H9 (cell line): Measurements from ENCODE around the gene SORCS2. TPM values are rescaled to one million over a fixed set of nuclear protein-coding genes. Genes with fewer than 3 reads are reported as not detected.

ENCODE experiments used
- DNase-seq: peaks from one replicate; pipeline ENCODE4 v3.0.0-alpha.2; 2017
- H2AFZ ChIP-seq: one replicate; pipeline ENCODE4 v1.6.1; 2013; ENCODE audit warnings: mild to moderate bottlenecking, low read length, control low read depth, moderate library complexity
- H2AK5ac ChIP-seq: 2 replicates; pipeline ENCODE4 v1.6.1; 2013; ENCODE audit warnings: low read length, control low read depth, mixed read lengths; ENCODE audit not compliant: insufficient read length
- H2BK120ac ChIP-seq: one replicate; pipeline ENCODE4 v1.6.1; 2013; ENCODE audit warnings: low read depth, mild to moderate bottlenecking, low read length, control low read depth, inconsistent platforms; ENCODE audit not compliant: poor library complexity, severe bottlenecking
- H2BK12ac ChIP-seq: 2 replicates; pipeline ENCODE4 v1.6.1; 2013; ENCODE audit warnings: low read length, control low read depth, mixed read lengths, low read depth; ENCODE audit not compliant: insufficient read length
- H2BK15ac ChIP-seq: 2 replicates; pipeline ENCODE4 v1.6.1; 2013; ENCODE audit warnings: low read depth, low read length, control low read depth
- H2BK20ac ChIP-seq: one replicate; pipeline ENCODE4 v1.6.1; 2013; ENCODE audit warnings: low read depth, mild to moderate bottlenecking, low read length, control low read depth, inconsistent platforms; ENCODE audit not compliant: poor library complexity, severe bottlenecking
- H2BK5ac ChIP-seq: 2 replicates; pipeline ENCODE4 v1.6.1; 2013; ENCODE audit warnings: low read length, control low read depth, mixed read lengths; ENCODE audit not compliant: insufficient read length
- H3K14ac ChIP-seq: 2 replicates; pipeline ENCODE4 v1.6.1; 2013; ENCODE audit warnings: low read length, control low read depth; ENCODE audit not compliant: insufficient read depth
- H3K18ac ChIP-seq: 2 replicates; pipeline ENCODE4 v1.6.1; 2013; ENCODE audit warnings: low read depth, mild to moderate bottlenecking, mixed read lengths, low read length, control low read depth; ENCODE audit not compliant: insufficient read length
- H3K23ac ChIP-seq: 2 replicates; pipeline ENCODE4 v1.6.1; 2013; ENCODE audit warnings: low read length, control low read depth, mixed read lengths, low read depth; ENCODE audit not compliant: insufficient read length
- H3K23me2 ChIP-seq: 2 replicates; pipeline ENCODE4 v1.6.1; 2013; ENCODE audit warnings: low read depth, mild to moderate bottlenecking, mixed read lengths, low read length, control low read depth; ENCODE audit not compliant: insufficient read length, poor library complexity, severe bottlenecking
- H3K27ac ChIP-seq: 2 replicates; pipeline ENCODE4 v1.5.1; 2013; ENCODE audit warnings: low read length, control low read depth, mixed read lengths, low read depth; ENCODE audit not compliant: insufficient read length
- H3K27me3 ChIP-seq: 2 replicates; pipeline ENCODE4 v1.6.1; 2013; ENCODE audit warnings: low read length, control low read depth, inconsistent platforms; ENCODE audit not compliant: insufficient read depth
- H3K4ac ChIP-seq: 2 replicates; pipeline ENCODE4 v1.6.1; 2013; ENCODE audit warnings: low read depth, mild to moderate bottlenecking, control low read depth, inconsistent platforms, low read length, moderate library complexity
- H3K4me1 ChIP-seq: 2 replicates; pipeline ENCODE4 v1.6.1; 2013; ENCODE audit warnings: low read length, control low read depth, inconsistent platforms; ENCODE audit not compliant: insufficient read depth
- H3K4me2 ChIP-seq: 2 replicates; pipeline ENCODE4 v1.6.1; 2013; ENCODE audit warnings: low read length, control low read depth, mixed read lengths; ENCODE audit not compliant: insufficient read length, insufficient read depth
- H3K56ac ChIP-seq: 2 replicates; pipeline ENCODE4 v1.6.1; 2013; ENCODE audit warnings: low read depth, mild to moderate bottlenecking, mixed read lengths, low read length, control low read depth; ENCODE audit not compliant: insufficient read length
- H3K79me1 ChIP-seq: 2 replicates; pipeline ENCODE4 v1.6.1; 2013; ENCODE audit warnings: low read depth, mild to moderate bottlenecking, moderate library complexity, low read length, control low read depth, inconsistent platforms; ENCODE audit not compliant: insufficient read depth, poor library complexity, severe bottlenecking
- H3K79me2 ChIP-seq: 2 replicates; pipeline ENCODE4 v1.6.1; 2013; ENCODE audit warnings: low read length, control low read depth, inconsistent platforms; ENCODE audit not compliant: insufficient read depth
- H3K9ac ChIP-seq: 2 replicates; pipeline ENCODE4 v1.6.1; 2013; ENCODE audit warnings: low read length, control low read depth, mixed read lengths; ENCODE audit not compliant: insufficient read length; ENCODE audit errors: extremely low read depth
- H3K9me3 ChIP-seq: one replicate; pipeline ENCODE4 v1.6.1; 2013; ENCODE audit warnings: low read depth, low read length, inconsistent platforms; ENCODE audit not compliant: control insufficient read depth
- H3T11ph ChIP-seq: one replicate; pipeline ENCODE4 v1.6.1; 2013; ENCODE audit warnings: mild to moderate bottlenecking, low read length, control low read depth, inconsistent platforms
- H4K20me1 ChIP-seq: one replicate; pipeline ENCODE4 v1.6.1; 2013; ENCODE audit not compliant: control insufficient read depth, insufficient read length, insufficient read depth
- H4K5ac ChIP-seq: 2 replicates; pipeline ENCODE4 v1.6.1; 2013; ENCODE audit warnings: low read depth, mild to moderate bottlenecking, mixed read lengths, low read length, control low read depth; ENCODE audit not compliant: insufficient read length
- H4K8ac ChIP-seq: replicated peaks from 2 replicates; pipeline ENCODE4 v1.6.1; 2013; ENCODE audit warnings: low read length, control low read depth, mixed read lengths, low read depth; ENCODE audit not compliant: insufficient read length
- H4K91ac ChIP-seq: 2 replicates; pipeline ENCODE4 v1.6.1; 2013; ENCODE audit warnings: low read depth, mild to moderate bottlenecking, moderate library complexity, mixed read lengths, low read length, control low read depth; ENCODE audit not compliant: insufficient read length
- H3K27ac Mint-ChIP-seq, 3 experiments: 2 replicates in 2 of 3; 3 replicates in 1 of 3; pipeline ENCODE4 v1.8.0; 2020 to 2021; ENCODE audit warnings: mixed read lengths in 3 of 3, mild to moderate bottlenecking in 1 of 3, moderate library complexity in 1 of 3
- H3K27me3 Mint-ChIP-seq: 2 replicates; pipeline ENCODE4 v1.8.0; 2021; ENCODE audit warnings: low read depth, mild to moderate bottlenecking, moderate library complexity, mixed read lengths
- H3K36me3 Mint-ChIP-seq, 3 experiments: 2 replicates in 2 of 3; 3 replicates in 1 of 3; pipeline ENCODE4 v1.8.0; 2020 to 2021; ENCODE audit warnings: low read depth in 3 of 3, mixed read lengths in 3 of 3; ENCODE audit not compliant: insufficient read depth in 1 of 3
- H3K4me1 Mint-ChIP-seq, 2 experiments: 2 replicates each; pipeline ENCODE4 v1.8.0; 2020; ENCODE audit warnings: mixed read lengths in 2 of 2
- H3K4me3 Mint-ChIP-seq, 2 experiments: 2 replicates in 1 of 2; 3 replicates in 1 of 2; pipeline ENCODE4 v1.8.0; 2020 to 2021; ENCODE audit warnings: mild to moderate bottlenecking in 2 of 2, mixed read lengths in 2 of 2, moderate library complexity in 1 of 2
- H3K9me3 Mint-ChIP-seq, 2 experiments: 2 replicates in 1 of 2; 3 replicates in 1 of 2; pipeline ENCODE4 v1.8.0; 2020; ENCODE audit warnings: mild to moderate bottlenecking in 2 of 2, mixed read lengths in 2 of 2, moderate library complexity in 1 of 2
- CTCF ChIP-seq: fragments of 200-600 bp; sonication (generic); conservative IDR thresholded peaks from 3 replicates; pipeline ENCODE4 v1.8.0; 2021; ENCODE audit warnings: antibody characterized with exemption, mild to moderate bottlenecking
- WGBS: extraction: QIAGEN DNeasy Blood & Tissue Kit; methylation state at CpG from one replicate; pipeline ENCODE4 v1.1.7; 2013; ENCODE audit warnings: missing lambda C conversion rate, low lambda C conversion rate, mixed read lengths; ENCODE audit not compliant: insufficient read length; ENCODE audit errors: extremely low coverage; 5-methylcytosine and 5-hydroxymethylcytosine counted together
- total RNA-seq: library from RNA; stranded (reverse); gene quantifications from 2 replicates; pipeline ENCODE4 v1.2.1, GENCODE V29; 2021

Gene SORCS2
- total RNA-seq, 1 experiment from 2014 or later: 0.57 TPM

- Histone ChIP-seq H4K8ac (no peak overlapping the region), H3K4ac (no peak overlapping the region), H3K56ac (no peak overlapping the region), H3K4me2 (no peak overlapping the region), H4K91ac (no peak overlapping the region), H3K9ac (no peak overlapping the region), H4K20me1 (no peaks in the 10 kb centered on the region), H3K79me1 (no peaks in the 10 kb centered on the region), H3K27ac (no peak overlapping the region), H2AFZ (no peak overlapping the region), H3K23ac (no peak overlapping the region), H2BK120ac (no peak overlapping the region), H3T11ph (no peak overlapping the region), H2BK12ac (no peak overlapping the region), H4K5ac (no peak overlapping the region), H3K18ac (no peak overlapping the region), H2BK20ac (no peak overlapping the region), H3K79me2 (no peaks in the 10 kb centered on the region), H3K23me2 (peaks cover 4% of the 10 kb centered on the region), H2AK5ac (no peak overlapping the region), H3K14ac (no peak overlapping the region), H3K4me1 (no peaks in the 10 kb centered on the region; the same call in 1 of the 2 replicates), H3K9me3 (no peaks in the 10 kb centered on the region), H3K27me3 (no peaks in the 10 kb centered on the region), H2BK5ac (no peak overlapping the region), H2BK15ac (no peak overlapping the region)
- Mint-ChIP-seq H3K27ac (peak overlapping the region in 1 of 3 experiments; percentile 21; a peak in 2 of 7 replicates), H3K4me3 (no peak overlapping the region), H3K4me1 (peaks cover 15 to 40% of the 10 kb centered on the region in 2 experiments), H3K36me3 (peaks cover 0 to 3% (median 2%) of the 10 kb centered on the region in 3 experiments; a peak in 3 of 7 replicates), H3K27me3 (peaks cover 13% of the 10 kb centered on the region), H3K9me3 (peaks cover 2% of the 10 kb centered on the region in 2 experiments)
- no CpG with 5 or more reads among the region's 3 CpGs for WGBS
- no peak for TF ChIP-seq CTCF
- no peak for DNase-seq
Measured at GRCh38 chr4:7444314-7444713, 252.0 kb downstream of the SORCS2 start.
